Common myeloid progenitor, CD34-positive (primary cell): Measurements from ENCODE around the gene PBX4.
A peak's percentile ranks its signal among the peaks of the same experiment; 100 is the strongest.

ENCODE experiments used
- CTCF ChIA-PET: fragments of 350-600 bp; sonication (Branson Sonifier 250); formaldehyde crosslinking; loops from one replicate; lab custom pipeline; 2021; ENCODE audit warnings: antibody characterized with exemption; lab: Charles Lee
- POLR2A ChIA-PET: fragments of 350-600 bp; sonication (Branson Sonifier 250); formaldehyde crosslinking; loops from one replicate; lab custom pipeline; 2021; ENCODE audit warnings: antibody characterized with exemption; lab: Charles Lee
- DNase-seq, 3 donors: peaks; one replicate each; pipeline versions ENCODE4 v3.0.0 to v3.0.0-alpha.2; 2013
- H3K27ac ChIP-seq, 2 experiments: 1 replicate in 1 of 2; 2 replicates in 1 of 2; pipeline ENCODE4 v1.7.0; 2013; ENCODE audit warnings: inconsistent platforms in 2 of 2, low read length in 2 of 2, mild to moderate bottlenecking in 2 of 2, low read depth in 1 of 2, moderate library complexity in 1 of 2; ENCODE audit not compliant: severe bottlenecking in 2 of 2, insufficient read depth in 1 of 2, poor library complexity in 1 of 2
- H3K27me3 ChIP-seq, 5 experiments: replicated peaks in 2 of 5; 1 replicate in 3 of 5; 2 replicates in 2 of 5; pipeline versions ENCODE4 v1.6.1 to v1.7.0; 2013; ENCODE audit warnings: low read length in 4 of 5, mild to moderate bottlenecking in 2 of 5, moderate library complexity in 2 of 5, inconsistent platforms in 1 of 5; ENCODE audit not compliant: insufficient read depth in 5 of 5, control insufficient read depth in 4 of 5
- H3K36me3 ChIP-seq, 4 experiments: 1 replicate in 2 of 4; 2 replicates in 2 of 4; pipeline versions ENCODE4 v1.6.1 to v1.7.0; 2013; ENCODE audit warnings: low read length in 3 of 4, control low read depth in 1 of 4, mild to moderate bottlenecking in 1 of 4; ENCODE audit not compliant: control insufficient read depth in 4 of 4, insufficient read depth in 4 of 4
- H3K4me1 ChIP-seq, 4 experiments: 1 replicate in 3 of 4; 2 replicates in 1 of 4; pipeline versions ENCODE4 v1.6.1 to v1.7.1; 2013; ENCODE audit warnings: low read length in 3 of 4, mild to moderate bottlenecking in 3 of 4, control low read depth in 1 of 4, inconsistent platforms in 1 of 4, moderate library complexity in 1 of 4; ENCODE audit not compliant: control insufficient read depth in 4 of 4, insufficient read depth in 4 of 4; ENCODE audit errors: control extremely low read depth in 1 of 4
- H3K4me3 ChIP-seq, 7 experiments: 1 replicate in 4 of 7; 2 replicates in 3 of 7; pipeline versions ENCODE4 v1.5.1 to v1.7.0; 2013; ENCODE audit warnings: mild to moderate bottlenecking in 7 of 7, low read length in 6 of 7, moderate library complexity in 6 of 7, inconsistent platforms in 2 of 7, low read depth in 2 of 7, control low read depth in 1 of 7; ENCODE audit not compliant: insufficient read depth in 4 of 7, control insufficient read depth in 1 of 7; ENCODE audit errors: extremely low read depth in 1 of 7
- H3K9me3 ChIP-seq, 5 experiments: 1 replicate in 4 of 5; 2 replicates in 1 of 5; pipeline versions ENCODE4 v1.6.1 to v1.7.1; 2013; ENCODE audit warnings: low read length in 4 of 5, mild to moderate bottlenecking in 2 of 5, inconsistent platforms in 1 of 5, low read depth in 1 of 5, moderate library complexity in 1 of 5; ENCODE audit not compliant: control insufficient read depth in 4 of 5, insufficient read depth in 2 of 5; ENCODE audit errors: control extremely low read depth in 1 of 5
- WGBS: methylation state at CpG from one replicate; pipeline ENCODE4 v1.1.5; 2013; ENCODE audit not compliant: insufficient coverage; 5-methylcytosine and 5-hydroxymethylcytosine counted together

The PBX4 gene

GRCh38 chr19:19541616-19542015 is 76.9 kb downstream of the PBX4 start:
- Histone ChIP-seq H3K9me3 (peaks cover 0 to 5% (median 0%) of the 10 kb centered on the region in 5 experiments), H3K27ac (no peak overlapping the region), H3K36me3 (no peaks in the 10 kb centered on the region), H3K4me3 (peak overlapping the region in 2 of 7 experiments; percentile 63 to 66), H3K4me1 (peaks cover 0 to 41% (median 26%) of the 10 kb centered on the region in 4 experiments), H3K27me3 (peaks cover 0 to 71% (median 24%) of the 10 kb centered on the region in 5 experiments)
- 92% methylated on average over 15 of the region's 16 CpGs for WGBS
- CTCF ChIA-PET = interaction anchor here (0.9 to 1.0 kb wide), 2 partner anchors 9 to 26 kb away, joined by 3 read pairs; no protein-coding TSS in a partner anchor
- DNase-seq = no peak
- POLR2A ChIA-PET = no interaction called here

- Histone ChIP-seq H3K4me1 (peaks cover 0 to 41% (median 26%) of the 10 kb centered on the region in 4 experiments), H3K36me3 (no peaks in the 10 kb centered on the region), H3K27ac (no peak overlapping the region), H3K9me3 (peaks cover 0 to 5% (median 0%) of the 10 kb centered on the region in 5 experiments), H3K4me3 (peak overlapping the region in 6 of 7 experiments; percentile 15 to 66 (median 53)), H3K27me3 (peaks cover 0 to 71% (median 24%) of the 10 kb centered on the region in 5 experiments)
- DNase-seq = peak; percentile 52 to 81 (median 76)
- ChIA-PET CTCF (interaction anchor here (0.8 to 1.0 kb wide), 4 partner anchors 8 to 27 kb away, joined by 3 read pairs; no protein-coding TSS in a partner anchor), POLR2A (no interaction called here)
- 3% methylated on average over 31 of the region's 45 CpGs for WGBS
Measured at GRCh38 chr19:19540715-19541515, 77.6 kb downstream of the PBX4 start.

- 13% methylated on average over 69 of the region's 74 CpGs for WGBS
- POLR2A ChIA-PET = no interaction called here
Measured at GRCh38 chr19:19540064-19540714, 78.3 kb downstream of the PBX4 start.

GRCh38 chr19:19539698-19540063 is 78.8 kb downstream of the PBX4 start:
- no peak for DNase-seq
- H3K27me3 ChIP-seq = peaks cover 0 to 70% (median 24%) of the 10 kb centered on the region in 5 experiments
- ChIA-PET CTCF (no interaction called here), POLR2A (no interaction called here)
- peaks cover 0 to 41% (median 26%) of the 10 kb centered on the region in 4 experiments for H3K4me1 ChIP-seq
- H3K27ac ChIP-seq = no peak overlapping the region
- WGBS = 28% methylated on average over 15 of the region's 19 CpGs
- no peaks in the 10 kb centered on the region for H3K9me3 ChIP-seq
- no peak overlapping the region for H3K4me3 ChIP-seq
- no peaks in the 10 kb centered on the region for H3K36me3 ChIP-seq

More at GRCh38 chr19:19540064-19540714, 78.3 kb downstream of the PBX4 start:
- CTCF ChIA-PET = interaction anchor here (0.8 to 0.9 kb wide), 2 partner anchors 7 to 10 kb away, joined by 3 read pairs; no protein-coding TSS in a partner anchor
- no peak overlapping the region for H3K27ac ChIP-seq
- H3K9me3 ChIP-seq = peaks cover 0 to 5% (median 0%) of the 10 kb centered on the region in 5 experiments
- H3K4me1 ChIP-seq = peaks cover 0 to 41% (median 26%) of the 10 kb centered on the region in 4 experiments
- no peaks in the 10 kb centered on the region for H3K36me3 ChIP-seq
- H3K27me3 ChIP-seq = peaks cover 0 to 71% (median 24%) of the 10 kb centered on the region in 5 experiments
- DNase-seq = peak; percentile 79 to 81 (median 80)
- H3K4me3 ChIP-seq = peak overlapping the region in 5 of 7 experiments; percentile 15 to 66 (median 57)

GRCh38 chr19:19538785-19539166 is 79.7 kb downstream of the PBX4 start:
- WGBS = 21% methylated on average over 6 of the region's 7 CpGs
- Histone ChIP-seq H3K9me3 (no peaks in the 10 kb centered on the region), H3K27ac (no peak overlapping the region), H3K4me1 (peaks cover 0 to 41% (median 26%) of the 10 kb centered on the region in 4 experiments), H3K27me3 (peaks cover 0 to 63% (median 24%) of the 10 kb centered on the region in 5 experiments), H3K36me3 (no peaks in the 10 kb centered on the region), H3K4me3 (no peak overlapping the region)
- POLR2A ChIA-PET = no interaction called here
- CTCF ChIA-PET = no interaction called here
- peak in 2 of 3 donors; percentile 40 to 51 for DNase-seq

GRCh38 chr19:19538061-19538784 is 80.3 kb downstream of the PBX4 start, which contains the start of gene CILP2:
Gene CILP2, plus strand, starts transcription at chr19:19538265. Its CDS starts 85 bp downstream, at chr19:19538350.
- Histone ChIP-seq H3K4me3 (peak within 1 kb of the TSS in 2 of 7 experiments; percentile 17 to 32), H3K27ac (no peak within 1 kb of the TSS), H3K36me3 (no peaks in the 10 kb centered on the region), H3K27me3 (peaks cover 0 to 60% (median 24%) of the 10 kb centered on the region in 5 experiments), H3K4me1 (peaks cover 0 to 41% (median 26%) of the 10 kb centered on the region in 4 experiments), H3K9me3 (no peaks in the 10 kb centered on the region)
- ChIA-PET POLR2A (no interaction called here), CTCF (interaction anchor here (1.0 kb wide), 1 partner anchor 10 kb away, joined by 3 read pairs; no protein-coding TSS in a partner anchor)
- 5% methylated on average over 42 of the region's 56 CpGs for WGBS
- peak; percentile 46 to 58 (median 54) for DNase-seq
